ENCODE measurements around the gene SLC23A1.

Gene SLC23A1

DNA sequence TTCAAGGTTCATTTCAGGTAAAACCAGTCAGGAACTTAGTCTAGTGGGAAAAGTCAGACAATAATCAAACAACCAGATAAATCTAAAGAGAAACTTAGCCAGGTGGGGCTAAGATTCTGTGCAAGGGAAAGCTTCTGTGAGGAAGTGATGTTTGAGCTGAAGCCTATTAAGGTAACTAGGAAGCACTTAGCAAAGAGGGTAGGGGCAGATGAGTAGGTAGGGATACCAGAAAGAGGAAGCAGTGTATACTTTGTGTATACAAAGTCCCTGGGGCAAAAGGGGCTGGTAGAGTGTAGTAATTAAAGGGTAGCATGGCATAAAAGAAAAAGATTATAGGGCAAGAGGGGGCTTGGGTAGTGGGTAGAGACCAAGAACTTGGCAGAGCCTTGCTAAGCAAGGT, 24.4 kb upstream of the SLC23A1 start:
- H3K4me3 ChIP-seq (ENCODE audit: low read length) = peak overlapping the region; percentile 15; the same call in 1 of the 2 replicates
- peak overlapping the region; percentile 33 for H3K27ac ChIP-seq (ENCODE audit: low read depth, low read length)
- peaks cover 41% of the 10 kb centered on the region for H3K4me1 ChIP-seq (ENCODE audit: control insufficient read depth, low read length)
- no peaks in the 10 kb centered on the region for H3K79me2 ChIP-seq (ENCODE audit: control insufficient read depth, low read length)
- no peak for TF ChIP-seq EZH2phosphoT487 (IDR thresholded peaks at IDR 0.05; ENCODE audit: borderline replicate concordance, low read length)
- TF ChIP-seq, protein P1, sequence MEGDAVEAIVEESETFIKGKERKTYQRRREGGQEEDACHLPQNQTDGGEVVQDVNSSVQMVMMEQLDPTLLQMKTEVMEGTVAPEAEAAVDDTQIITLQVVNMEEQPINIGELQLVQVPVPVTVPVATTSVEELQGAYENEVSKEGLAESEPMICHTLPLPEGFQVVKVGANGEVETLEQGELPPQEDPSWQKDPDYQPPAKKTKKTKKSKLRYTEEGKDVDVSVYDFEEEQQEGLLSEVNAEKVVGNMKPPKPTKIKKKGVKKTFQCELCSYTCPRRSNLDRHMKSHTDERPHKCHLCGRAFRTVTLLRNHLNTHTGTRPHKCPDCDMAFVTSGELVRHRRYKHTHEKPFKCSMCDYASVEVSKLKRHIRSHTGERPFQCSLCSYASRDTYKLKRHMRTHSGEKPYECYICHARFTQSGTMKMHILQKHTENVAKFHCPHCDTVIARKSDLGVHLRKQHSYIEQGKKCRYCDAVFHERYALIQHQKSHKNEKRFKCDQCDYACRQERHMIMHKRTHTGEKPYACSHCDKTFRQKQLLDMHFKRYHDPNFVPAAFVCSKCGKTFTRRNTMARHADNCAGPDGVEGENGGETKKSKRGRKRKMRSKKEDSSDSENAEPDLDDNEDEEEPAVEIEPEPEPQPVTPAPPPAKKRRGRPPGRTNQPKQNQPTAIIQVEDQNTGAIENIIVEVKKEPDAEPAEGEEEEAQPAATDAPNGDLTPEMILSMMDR (IDR thresholded peaks at IDR 0.05; ENCODE audit: low read depth, low read length, poor library complexity, severe bottlenecking) = no peak
- H3K4me2 ChIP-seq (ENCODE audit: low read length) = peak overlapping the region; percentile 53
- no peaks in the 10 kb centered on the region for H3K9me3 ChIP-seq (ENCODE audit: control insufficient read depth, insufficient read depth, low read length)
- no peaks in the 10 kb centered on the region for H3K27me3 ChIP-seq (ENCODE audit: control insufficient read depth, low read length)
- H4K20me1 ChIP-seq (ENCODE audit: control insufficient read depth, insufficient read depth, low read depth, low read length) = no peaks in the 10 kb centered on the region
- no peaks in the 10 kb centered on the region for H3K9me2 ChIP-seq (replicated peaks; ENCODE audit: control insufficient read depth, low read length)
- H3F3A ChIP-seq (ENCODE audit: control insufficient read depth, insufficient read depth) = peaks cover 5% of the 10 kb centered on the region
- H3K36me3 ChIP-seq (ENCODE audit: control insufficient read depth, low read length) = no peaks in the 10 kb centered on the region

DNA sequence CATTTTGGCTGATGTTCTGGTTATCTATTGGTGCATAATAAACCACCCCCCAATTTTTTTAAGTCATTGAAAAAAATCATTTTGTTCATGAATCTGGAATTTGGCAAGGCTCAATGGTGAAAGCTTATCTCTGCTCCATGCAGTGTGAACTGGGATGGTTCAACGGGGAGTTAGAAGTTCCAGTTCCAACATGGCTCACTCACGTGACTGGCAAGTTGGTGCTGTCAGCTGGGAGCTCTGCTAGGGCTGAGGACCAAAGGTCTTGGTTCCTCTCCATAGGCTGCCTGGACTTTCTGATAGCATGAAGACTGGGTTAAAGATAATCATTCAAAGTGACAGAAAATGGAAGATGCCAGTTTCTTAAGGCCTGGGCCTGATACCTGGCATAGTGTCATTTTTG, 23.9 kb upstream of the SLC23A1 start:
- H4K20me1 ChIP-seq (ENCODE audit: control insufficient read depth, insufficient read depth, low read depth, low read length) = no peaks in the 10 kb centered on the region
- H3K27ac ChIP-seq (ENCODE audit: low read depth, low read length) = peak overlapping the region; percentile 33; the same call in 1 of the 2 replicates
- no peaks in the 10 kb centered on the region for H3K27me3 ChIP-seq (ENCODE audit: control insufficient read depth, low read length)
- no peaks in the 10 kb centered on the region for H3K36me3 ChIP-seq (ENCODE audit: control insufficient read depth, low read length)
- peak overlapping the region; percentile 53 for H3K4me2 ChIP-seq (ENCODE audit: low read length)
- H3K4me3 ChIP-seq (ENCODE audit: low read length) = peak overlapping the region; percentile 15; the same call in 1 of the 2 replicates
- no peaks in the 10 kb centered on the region for H3K79me2 ChIP-seq (ENCODE audit: control insufficient read depth, low read length)
- no peak for TF ChIP-seq EZH2phosphoT487 (IDR thresholded peaks at IDR 0.05; ENCODE audit: borderline replicate concordance, low read length)
- TF ChIP-seq, protein P1 (IDR thresholded peaks at IDR 0.05; ENCODE audit: low read depth, low read length, poor library complexity, severe bottlenecking) = no peak
- H3K9me3 ChIP-seq (ENCODE audit: control insufficient read depth, insufficient read depth, low read length) = no peaks in the 10 kb centered on the region
- peaks cover 5% of the 10 kb centered on the region for H3F3A ChIP-seq (ENCODE audit: control insufficient read depth, insufficient read depth)
- no peaks in the 10 kb centered on the region for H3K9me2 ChIP-seq (replicated peaks; ENCODE audit: control insufficient read depth, low read length)
- H3K4me1 ChIP-seq (ENCODE audit: control insufficient read depth, low read length) = peaks cover 43% of the 10 kb centered on the region

DNA sequence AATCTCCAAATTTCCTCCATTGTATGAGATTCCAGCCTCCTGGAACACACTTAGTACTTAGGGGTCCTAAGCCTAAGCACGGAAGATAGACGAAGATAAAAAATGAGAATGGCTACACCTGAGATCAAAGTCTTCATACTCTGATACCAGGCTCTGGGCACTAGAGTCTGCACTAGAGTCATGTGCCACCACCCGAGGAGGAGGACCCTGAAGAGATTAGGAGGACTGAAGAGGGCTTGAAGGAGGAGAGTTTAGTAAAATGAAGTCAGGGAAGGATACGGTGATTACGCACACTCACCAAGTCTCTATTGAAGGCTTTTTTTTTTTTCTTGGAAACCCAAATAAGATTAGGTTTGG, 21.4 kb upstream of the SLC23A1 start:
- Histone ChIP-seq H3K9me2 (replicated peaks; ENCODE audit: control insufficient read depth, low read length) (no peaks in the 10 kb centered on the region), H3K4me3 (ENCODE audit: low read length) (peak overlapping the region; percentile 77), H3F3A (ENCODE audit: control insufficient read depth, insufficient read depth) (peaks cover 7% of the 10 kb centered on the region), H3K4me2 (ENCODE audit: low read length) (peak overlapping the region; percentile 74), H4K20me1 (ENCODE audit: control insufficient read depth, insufficient read depth, low read depth, low read length) (no peaks in the 10 kb centered on the region), H3K36me3 (ENCODE audit: control insufficient read depth, low read length) (no peaks in the 10 kb centered on the region), H3K4me1 (ENCODE audit: control insufficient read depth, low read length) (peaks cover 43% of the 10 kb centered on the region), H3K27me3 (ENCODE audit: control insufficient read depth, low read length) (no peaks in the 10 kb centered on the region), H3K9me3 (ENCODE audit: control insufficient read depth, insufficient read depth, low read length) (no peaks in the 10 kb centered on the region), H3K79me2 (ENCODE audit: control insufficient read depth, low read length) (no peaks in the 10 kb centered on the region), H3K27ac (ENCODE audit: low read depth, low read length) (peak overlapping the region; percentile 82)
- no peak for TF ChIP-seq EZH2phosphoT487 (IDR thresholded peaks at IDR 0.05; ENCODE audit: borderline replicate concordance, low read length)
- TF ChIP-seq, protein P1 (IDR thresholded peaks at IDR 0.05; ENCODE audit: low read depth, low read length, poor library complexity, severe bottlenecking) = no peak

Data from DOHH2 (cell line).